ENCODE results near the gene MAPK7.

DNA sequence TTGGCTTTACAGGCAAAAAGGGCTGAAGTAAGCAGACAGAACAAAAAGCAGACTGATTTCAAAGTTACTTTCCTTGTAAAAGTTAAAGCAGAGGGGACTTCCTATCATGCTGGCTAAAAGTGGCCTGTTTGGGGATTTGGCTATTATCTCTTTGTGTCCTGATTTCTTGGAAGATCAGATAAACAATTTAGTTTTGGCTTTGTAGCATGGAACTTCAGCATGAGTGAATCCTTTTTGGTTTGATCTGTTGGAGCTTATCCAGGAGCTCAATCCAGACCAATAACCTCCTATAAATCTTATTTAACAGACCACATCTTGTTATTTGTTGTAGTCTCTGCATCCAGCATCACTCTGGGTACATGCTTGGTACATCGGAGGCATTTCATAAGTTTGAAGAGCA, 23.9 kb downstream of the MAPK7 start:
- TF ChIP-seq GATA3 (IDR thresholded peaks at IDR 0.05; ENCODE audit: low read depth, low read length), result no peak
- TF ChIP-seq GATA2 (IDR thresholded peaks at IDR 0.05; ENCODE audit: low read depth, low read length), result no peak; the same call in 1 of the 2 replicates
